GM12878 (cell line): ENCODE results near the gene MAP3K7. TPM values are rescaled to one million over a fixed set of nuclear protein-coding genes. Genes with fewer than 3 reads are reported as not detected.

Experiments used
- ATAC-seq: fragments of 200-7000 bp; cut with Tn5 transposase; 3 replicates; pipeline ENCODE4 v1.9.1; 2020; ENCODE audit warnings: mild to moderate bottlenecking, moderate library complexity
- BruUV-seq: library from RNA; stranded (reverse); fragments of 400-500 nt; replicated peaks from 2 replicates; lab custom pipeline; 2021; lab: Mats Ljungman, UMichigan
- CTCF ChIA-PET: fragments of 300-600 bp; sonication (Branson Sonifier 250); formaldehyde crosslinking; extraction: SDS; loops from one replicate; lab custom pipeline; 2021; ENCODE audit warnings: inconsistent platforms; lab: Yijun Ruan, JAX
- POLR2A ChIA-PET: fragments of 350-600 bp; formaldehyde crosslinking; extraction: SDS; loops from one replicate; lab custom pipeline; 2021; ENCODE audit warnings: inconsistent platforms; lab: Charles Lee
- RAD21 ChIA-PET: fragments of 300-600 bp; sonication (Branson Sonifier 250); formaldehyde crosslinking; loops from one replicate; lab custom pipeline; 2023; ENCODE audit warnings: antibody characterized with exemption; ENCODE audit not compliant: unreplicated experiment; lab: Charles Lee
- SMC1A ChIA-PET: fragments of 300-600 bp; sonication (Branson Sonifier 250); formaldehyde crosslinking; loops from one replicate; lab custom pipeline; 2023; ENCODE audit not compliant: unreplicated experiment, uncharacterized antibody; lab: Charles Lee
- DNase-seq: peaks from one replicate; pipeline ENCODE4 v3.0.0-alpha.2; 2011; ENCODE audit warnings: low read depth, low spot score
- FAIRE-seq: peaks from 3 replicates; lab custom pipeline; 2011; peaks lifted over from hg19 to GRCh38; lab: Jason Lieb, UNC
- H2AFZ ChIP-seq: 2 replicates; pipeline ENCODE4 v1.6.0; 2011; ENCODE audit warnings: low read depth, low read length, control low read depth; ENCODE audit not compliant: control insufficient read depth
- H3K27ac ChIP-seq: 2 replicates; pipeline ENCODE4 v1.5.1; 2011; ENCODE audit warnings: control low read depth; ENCODE audit not compliant: control insufficient read depth, insufficient read depth
- H3K27me3 ChIP-seq, 2 experiments: replicated peaks in 1 of 2; 2 replicates each; pipeline versions ENCODE4 v1.6.0 to v1.6.1; 2011; ENCODE audit warnings: low read length in 1 of 2; ENCODE audit not compliant: control insufficient read depth in 2 of 2, insufficient read depth in 2 of 2
- H3K36me3 ChIP-seq, 2 experiments: 2 replicates each; pipeline ENCODE4 v1.5.1; 2011; ENCODE audit warnings: low read length in 1 of 2; ENCODE audit not compliant: control insufficient read depth in 2 of 2, insufficient read depth in 2 of 2
- H3K4me1 ChIP-seq: 2 replicates; pipeline ENCODE4 v1.6.1; 2011; ENCODE audit warnings: mild to moderate bottlenecking, low read length, moderate library complexity, mixed read lengths; ENCODE audit not compliant: control insufficient read depth, insufficient read depth
- H3K4me2 ChIP-seq: 2 replicates; pipeline ENCODE4 v1.6.0; 2011; ENCODE audit warnings: control low read depth; ENCODE audit not compliant: control insufficient read depth, insufficient read depth
- H3K4me3 ChIP-seq: fragments of 200-600 bp; sonication (generic); 2 replicates; pipeline ENCODE4 v1.5.1; 2016
- H3K79me2 ChIP-seq: 2 replicates; pipeline ENCODE4 v1.6.0; 2011; ENCODE audit warnings: low read length; ENCODE audit not compliant: control insufficient read depth, insufficient read depth
- H3K9ac ChIP-seq: 2 replicates; pipeline ENCODE4 v1.8.0; 2011; ENCODE audit warnings: low read length, control low read depth, mixed read lengths; ENCODE audit not compliant: control insufficient read depth, insufficient read depth
- H3K9me3 ChIP-seq: replicated peaks from 3 replicates; pipeline ENCODE4 v1.5.1; 2011; ENCODE audit warnings: mild to moderate bottlenecking, low read length; ENCODE audit not compliant: control insufficient read depth, insufficient read depth
- H4K20me1 ChIP-seq: 2 replicates; pipeline ENCODE4 v1.6.0; 2011; ENCODE audit not compliant: control insufficient read depth, insufficient read depth
- BACH1 ChIP-seq: fragments of 450-650 bp; IDR thresholded peaks from 2 replicates; pipeline ENCODE4 v1.6.1; 2017; ENCODE audit warnings: mild to moderate bottlenecking, borderline replicate concordance
- BMI1 ChIP-seq: fragments of 450-650 bp; IDR thresholded peaks from 2 replicates; pipeline ENCODE4 v1.6.1; 2016; ENCODE audit warnings: mild to moderate bottlenecking, moderate library complexity, borderline replicate concordance
- CBFB ChIP-seq: IDR thresholded peaks from 2 replicates; pipeline ENCODE4 v1.6.1; 2016; ENCODE audit warnings: antibody characterized with exemption, low read depth
- CHD1 ChIP-seq: IDR thresholded peaks from 2 replicates; pipeline ENCODE4 v1.6.1; 2012; ENCODE audit warnings: low read depth, low read length, improper control_type of control experiment
- CREB1 ChIP-seq: IDR thresholded peaks from 2 replicates; pipeline ENCODE4 v1.6.1; 2012; ENCODE audit warnings: low read depth, mild to moderate bottlenecking, inconsistent platforms
- DPF2 ChIP-seq: fragments of 450-650 bp; IDR thresholded peaks from 2 replicates; pipeline ENCODE4 v1.6.1; 2017; ENCODE audit warnings: mild to moderate bottlenecking
- FOS ChIP-seq: IDR thresholded peaks from 3 replicates; pipeline ENCODE4 v1.6.1; 2011; ENCODE audit warnings: borderline replicate concordance; ENCODE audit not compliant: insufficient read length; ENCODE audit errors: extremely low read depth
- FOXM1 ChIP-seq: IDR thresholded peaks from 2 replicates; pipeline ENCODE4 v1.6.1; 2012; ENCODE audit warnings: low read depth, mild to moderate bottlenecking, inconsistent platforms, low read length, moderate library complexity
- MTA2 ChIP-seq: fragments of 450-650 bp; IDR thresholded peaks from 2 replicates; pipeline ENCODE4 v1.6.1; 2016; ENCODE audit warnings: low read depth, mild to moderate bottlenecking, moderate library complexity
- MXI1 ChIP-seq: fragments of 150-350 bp; IDR thresholded peaks from 2 replicates; pipeline ENCODE4 v1.6.1; 2011; ENCODE audit warnings: low read depth, mild to moderate bottlenecking, inconsistent platforms, low read length, improper control_type of control experiment
- NRF1 ChIP-seq: conservative IDR thresholded peaks from 2 replicates; pipeline ENCODE4 v1.6.1; 2011; ENCODE audit warnings: mild to moderate bottlenecking, low read depth, low read length, improper control_type of control experiment
- RAD21 ChIP-seq: IDR thresholded peaks from 2 replicates; pipeline ENCODE4 v1.6.1; 2011; ENCODE audit warnings: mild to moderate bottlenecking, low read depth, low read length, moderate library complexity; ENCODE audit not compliant: insufficient read depth
- SREBF2 ChIP-seq: IDR thresholded peaks from 2 replicates; pipeline ENCODE4 v1.6.1; 2012; ENCODE audit warnings: mild to moderate bottlenecking, low read length
- ZNF24 ChIP-seq: fragments of 450-650 bp; IDR thresholded peaks from 2 replicates; pipeline ENCODE4 v1.6.1; 2017; ENCODE audit warnings: antibody characterized with exemption, mild to moderate bottlenecking
- ZNF274 ChIP-seq: IDR thresholded peaks from one replicate; pipeline ENCODE4 v1.8.0; 2011; ENCODE audit not compliant: insufficient read length, insufficient read depth
- WGBS: methylation state at CpG from one replicate; pipeline ENCODE4 v1.1.6; 2016; ENCODE audit warnings: low lambda C conversion rate; ENCODE audit not compliant: insufficient replicate concordance, insufficient coverage; ENCODE audit errors: missing lambda C conversion rate; 5-methylcytosine and 5-hydroxymethylcytosine counted together
- in situ Hi-C: fragments of 300-500 bp; cut with MboI; formaldehyde crosslinking; loops from 9 replicates; pipeline ENCODE4 v1.14.3; 2018; ENCODE audit warnings: mixed read lengths
- intact Hi-C: fragments of 100-400 bp; cut with micrococcal nuclease; formaldehyde crosslinking; loops from one replicate; pipeline ENCODE4 v1.14.2; 2022; ENCODE audit not compliant: unreplicated experiment
- polyA plus RNA-seq, 11 experiments: library from polyadenylated mRNA; depleted of rRNA in 4 of 11; unstranded in 6 of 11; stranded (reverse) in 5 of 11; fragments of >200 nt; fragmentation: Nextera tagmentation in 4 of 11; fragmentation: Illumina TruSeq in 1 of 11; extraction: Ambion mirVana in 4 of 11; extraction: Trizol in 1 of 11; gene quantifications; 1 replicate in 1 of 11; 2 replicates in 10 of 11; pipeline versions ENCODE4 v1.2.1 to v1.2.3, GENCODE V29; 2011 to 2016; ENCODE audit warnings: inconsistent platforms in 2 of 11, missing spikeins in 2 of 11, low read depth in 1 of 11
- total RNA-seq, 4 experiments: library from RNA; depleted of rRNA in 3 of 4; stranded (reverse); fragments of >200 nt in 3 of 4; fragmentation: Illumina TruSeq in 1 of 4; extraction: Trizol in 1 of 4; gene quantifications; 2 replicates each; pipeline versions ENCODE4 v1.2.1 to v1.2.3, GENCODE V29; 2013 to 2021
- TF ChIP-seq, protein P1 (sequence below): fragments of 450-650 bp; formaldehyde crosslinking; IDR thresholded peaks from 2 replicates; pipeline ENCODE4 v1.4.0; 2022; ENCODE audit warnings: mild to moderate bottlenecking, moderate library complexity
- TF ChIP-seq, protein P2 (sequence below): IDR thresholded peaks from 2 replicates; pipeline ENCODE4 v1.6.1; 2011; ENCODE audit warnings: low read depth, low read length, improper control_type of control experiment, borderline replicate concordance

The MAP3K7 gene
- total and polyA plus RNA-seq, 10 of the 15 experiments (the other 5 are each of a cell fraction or from before 2014, with no cell fraction given), result 7.0 to 42.6 (median 22.0) TPM

DNA sequence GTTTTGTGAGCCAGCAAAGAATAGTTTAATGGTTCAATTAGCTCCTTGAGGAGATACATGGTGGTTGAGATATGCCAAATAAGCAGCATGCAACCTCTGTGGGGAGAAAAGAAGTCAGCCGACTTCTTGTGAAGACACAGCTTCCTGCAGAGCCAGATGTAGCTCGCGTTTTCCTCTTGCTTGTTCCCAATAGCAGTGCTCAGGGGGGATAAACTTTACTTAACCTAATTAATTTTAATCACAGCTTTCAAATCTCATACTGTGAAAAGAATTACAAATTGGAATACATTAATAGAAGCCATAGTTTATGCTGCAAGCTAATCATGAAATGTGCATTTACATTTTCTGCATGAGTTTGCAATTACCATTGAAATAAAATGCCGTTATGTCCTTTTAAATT lies 106.2 kb downstream of the MAP3K7 start:
- ChIA-PET SMC1A (interaction anchor here (0.9 to 2.2 kb wide), 5 partner anchors 17 to 540 kb away, joined by 3 to 17 read pairs (median 5); no protein-coding TSS in a partner anchor), POLR2A (interaction anchor here (0.6 kb wide), 2 partner anchors 654 to 724 kb away, joined by 3 to 5 read pairs; no protein-coding TSS in a partner anchor), RAD21 (interaction anchor here (0.7 to 5.5 kb wide), 2 partner anchors 515 to 540 kb away, joined by 3 to 104 read pairs; no protein-coding TSS in a partner anchor)
- no TSS peak for BruUV-seq
- Histone ChIP-seq H3K4me3 (no peak overlapping the region), H4K20me1 (no peaks in the 10 kb centered on the region), H3K79me2 (no peaks in the 10 kb centered on the region), H3K4me1 (no peaks in the 10 kb centered on the region; the same call in 1 of the 2 replicates), H3K27me3 (peaks cover 0 to 5% of the 10 kb centered on the region in 2 experiments; a peak in 2 of 4 replicates), H3K36me3 (no peaks in the 10 kb centered on the region), H3K4me2 (no peak overlapping the region), H2AFZ (no peak overlapping the region)
- ATAC-seq (no peak), DNase-seq (no peak)
- in situ Hi-C loops (no loop called here), intact Hi-C loops (no loop called here)
- WGBS, result 93% methylated on average over 4 of the region's 4 CpGs
- TF ChIP-seq, protein P1, sequence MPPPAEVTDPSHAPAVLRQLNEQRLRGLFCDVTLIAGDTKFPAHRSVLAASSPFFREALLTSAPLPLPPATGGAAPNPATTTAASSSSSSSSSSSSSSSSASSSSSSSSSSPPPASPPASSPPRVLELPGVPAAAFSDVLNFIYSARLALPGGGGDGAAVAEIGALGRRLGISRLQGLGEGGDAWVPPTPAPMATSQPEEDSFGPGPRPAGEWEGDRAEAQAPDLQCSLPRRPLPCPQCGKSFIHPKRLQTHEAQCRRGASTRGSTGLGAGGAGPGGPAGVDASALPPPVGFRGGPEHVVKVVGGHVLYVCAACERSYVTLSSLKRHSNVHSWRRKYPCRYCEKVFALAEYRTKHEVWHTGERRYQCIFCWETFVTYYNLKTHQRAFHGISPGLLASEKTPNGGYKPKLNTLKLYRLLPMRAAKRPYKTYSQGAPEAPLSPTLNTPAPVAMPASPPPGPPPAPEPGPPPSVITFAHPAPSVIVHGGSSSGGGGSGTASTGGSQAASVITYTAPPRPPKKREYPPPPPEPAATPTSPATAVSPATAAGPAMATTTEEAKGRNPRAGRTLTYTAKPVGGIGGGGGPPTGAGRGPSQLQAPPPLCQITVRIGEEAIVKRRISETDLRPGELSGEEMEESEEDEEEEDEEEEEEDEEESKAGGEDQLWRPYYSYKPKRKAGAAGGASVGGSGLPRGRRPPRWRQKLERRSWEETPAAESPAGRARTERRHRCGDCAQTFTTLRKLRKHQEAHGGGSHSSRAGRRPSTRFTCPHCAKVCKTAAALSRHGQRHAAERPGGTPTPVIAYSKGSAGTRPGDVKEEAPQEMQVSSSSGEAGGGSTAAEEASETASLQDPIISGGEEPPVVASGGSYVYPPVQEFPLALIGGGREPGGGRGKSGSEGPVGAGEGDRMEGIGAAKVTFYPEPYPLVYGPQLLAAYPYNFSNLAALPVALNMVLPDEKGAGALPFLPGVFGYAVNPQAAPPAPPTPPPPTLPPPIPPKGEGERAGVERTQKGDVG (CRISPR knock-in tag), result no peak
- TF ChIP-seq CREB1 (no peak), DPF2 (no peak), SREBF2 (no peak), ZNF24 (no peak), FOS (no peak), MTA2 (no peak), RAD21 (no peak), CBFB (no peak), FOXM1 (no peak), CHD1 (no peak), BACH1 (no peak), NRF1 (no peak), MXI1 (no peak), BMI1 (no peak), ZNF274 (no peak)
- TF ChIP-seq, protein P2, sequence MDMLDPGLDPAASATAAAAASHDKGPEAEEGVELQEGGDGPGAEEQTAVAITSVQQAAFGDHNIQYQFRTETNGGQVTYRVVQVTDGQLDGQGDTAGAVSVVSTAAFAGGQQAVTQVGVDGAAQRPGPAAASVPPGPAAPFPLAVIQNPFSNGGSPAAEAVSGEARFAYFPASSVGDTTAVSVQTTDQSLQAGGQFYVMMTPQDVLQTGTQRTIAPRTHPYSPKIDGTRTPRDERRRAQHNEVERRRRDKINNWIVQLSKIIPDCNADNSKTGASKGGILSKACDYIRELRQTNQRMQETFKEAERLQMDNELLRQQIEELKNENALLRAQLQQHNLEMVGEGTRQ, result no peak
- TF ChIP-seq, all 136 proteins: peak for 0
- Histone ChIP-seq H3K9ac (no peak overlapping the region), H3K9me3 (no peaks in the 10 kb centered on the region; the same call in 2 of the 3 replicates), H3K27ac (no peak overlapping the region)
- no peak for FAIRE-seq
- CTCF ChIA-PET, result interaction anchor here (1.1 to 8.8 kb wide), 5 partner anchors 87 to 553 kb away, joined by 3 to 193 read pairs (median 5); no protein-coding TSS in a partner anchor
